ENCODE measurements around the gene SPECC1.

Gene SPECC1

DNA sequence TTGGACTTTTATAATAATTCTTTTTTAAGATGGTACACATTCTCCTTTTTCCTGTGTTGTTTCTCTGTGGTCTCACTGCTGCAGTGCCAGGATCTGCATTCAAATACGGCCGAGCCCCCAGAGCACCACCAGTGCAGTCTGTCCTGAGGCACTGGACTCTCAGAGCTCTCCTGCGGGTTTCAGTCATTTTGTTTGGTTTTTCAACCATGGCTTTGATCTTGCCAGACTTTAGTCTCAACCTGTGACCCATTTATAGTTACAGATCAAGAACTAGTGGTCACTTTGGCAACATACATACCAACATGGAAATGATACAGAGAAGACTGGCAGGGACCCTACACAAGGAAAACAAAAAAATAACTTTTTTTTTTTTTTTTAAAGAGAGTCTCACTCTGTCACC is 280.8 kb downstream of the SPECC1 start:
- H3F3A ChIP-seq (ENCODE audit: insufficient read depth, low read length) = no peaks in the 10 kb centered on the region
- H3K4me1 ChIP-seq (ENCODE audit: insufficient read depth, low read length, severe bottlenecking) = no peaks in the 10 kb centered on the region
- no peak overlapping the region for H2AFZ ChIP-seq (ENCODE audit: low read length)
- TF ChIP-seq, protein P1, sequence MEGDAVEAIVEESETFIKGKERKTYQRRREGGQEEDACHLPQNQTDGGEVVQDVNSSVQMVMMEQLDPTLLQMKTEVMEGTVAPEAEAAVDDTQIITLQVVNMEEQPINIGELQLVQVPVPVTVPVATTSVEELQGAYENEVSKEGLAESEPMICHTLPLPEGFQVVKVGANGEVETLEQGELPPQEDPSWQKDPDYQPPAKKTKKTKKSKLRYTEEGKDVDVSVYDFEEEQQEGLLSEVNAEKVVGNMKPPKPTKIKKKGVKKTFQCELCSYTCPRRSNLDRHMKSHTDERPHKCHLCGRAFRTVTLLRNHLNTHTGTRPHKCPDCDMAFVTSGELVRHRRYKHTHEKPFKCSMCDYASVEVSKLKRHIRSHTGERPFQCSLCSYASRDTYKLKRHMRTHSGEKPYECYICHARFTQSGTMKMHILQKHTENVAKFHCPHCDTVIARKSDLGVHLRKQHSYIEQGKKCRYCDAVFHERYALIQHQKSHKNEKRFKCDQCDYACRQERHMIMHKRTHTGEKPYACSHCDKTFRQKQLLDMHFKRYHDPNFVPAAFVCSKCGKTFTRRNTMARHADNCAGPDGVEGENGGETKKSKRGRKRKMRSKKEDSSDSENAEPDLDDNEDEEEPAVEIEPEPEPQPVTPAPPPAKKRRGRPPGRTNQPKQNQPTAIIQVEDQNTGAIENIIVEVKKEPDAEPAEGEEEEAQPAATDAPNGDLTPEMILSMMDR (IDR thresholded peaks at IDR 0.05; ENCODE audit: low read length) = no peak
- H3K27me3 ChIP-seq (ENCODE audit: insufficient read depth, low read length) = no peaks in the 10 kb centered on the region
- no peaks in the 10 kb centered on the region for H3K79me2 ChIP-seq (ENCODE audit: insufficient read depth, low read length)
- H3K9me3 ChIP-seq (ENCODE audit: low read length) = no peaks in the 10 kb centered on the region
- no peak overlapping the region for H3K27ac ChIP-seq (ENCODE audit: low read depth, low read length, poor library complexity, severe bottlenecking)
- H4K20me1 ChIP-seq (ENCODE audit: insufficient read depth, low read length) = no peaks in the 10 kb centered on the region
- H3K4me3 ChIP-seq (ENCODE audit: low read depth, low read length, poor library complexity, severe bottlenecking) = no peak overlapping the region
- no peak overlapping the region for H3K4me2 ChIP-seq (ENCODE audit: low read length)
- no peak overlapping the region for H3K9ac ChIP-seq (ENCODE audit: low read length)
- no peaks in the 10 kb centered on the region for H3K9me2 ChIP-seq (ENCODE audit: low read depth, low read length)
- no peaks in the 10 kb centered on the region for H3K36me3 ChIP-seq (ENCODE audit: insufficient read depth, low read length)

DNA sequence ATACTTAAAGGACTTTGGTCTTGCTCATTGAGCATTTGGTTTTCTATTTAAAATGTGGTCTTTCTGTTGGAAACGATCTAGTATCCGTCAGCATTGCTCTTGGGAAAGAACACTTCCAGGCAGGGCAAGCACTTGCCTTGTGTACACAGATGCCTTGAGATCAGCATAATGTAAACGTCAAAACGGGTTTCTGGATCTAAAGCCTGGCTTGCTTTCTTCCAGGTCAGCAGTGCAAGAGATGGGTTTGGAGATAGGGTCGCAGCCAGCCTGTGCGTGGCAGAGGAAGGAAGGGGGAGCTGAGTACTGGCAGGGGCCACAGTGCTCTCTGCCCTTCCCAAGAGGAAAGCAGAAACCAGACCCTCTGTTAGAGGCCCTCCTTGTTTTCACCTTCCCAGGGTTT is 282.7 kb downstream of the SPECC1 start:
- Histone ChIP-seq H3K4me2 (ENCODE audit: low read length) (no peak overlapping the region), H3K4me1 (ENCODE audit: insufficient read depth, low read length, severe bottlenecking) (no peaks in the 10 kb centered on the region), H3K79me2 (ENCODE audit: insufficient read depth, low read length) (no peaks in the 10 kb centered on the region), H3F3A (ENCODE audit: insufficient read depth, low read length) (no peaks in the 10 kb centered on the region), H4K20me1 (ENCODE audit: insufficient read depth, low read length) (no peaks in the 10 kb centered on the region), H3K4me3 (ENCODE audit: low read depth, low read length, poor library complexity, severe bottlenecking) (no peak overlapping the region), H2AFZ (ENCODE audit: low read length) (no peak overlapping the region), H3K9me2 (ENCODE audit: low read depth, low read length) (no peaks in the 10 kb centered on the region), H3K27me3 (ENCODE audit: insufficient read depth, low read length) (no peaks in the 10 kb centered on the region), H3K9me3 (ENCODE audit: low read length) (no peaks in the 10 kb centered on the region), H3K36me3 (ENCODE audit: insufficient read depth, low read length) (no peaks in the 10 kb centered on the region), H3K27ac (ENCODE audit: low read depth, low read length, poor library complexity, severe bottlenecking) (no peak overlapping the region), H3K9ac (ENCODE audit: low read length) (no peak overlapping the region)
- no peak for TF ChIP-seq EZH2 (IDR thresholded peaks at IDR 0.05; ENCODE audit: borderline replicate concordance, low read length)
- TF ChIP-seq, protein P1 (IDR thresholded peaks at IDR 0.05; ENCODE audit: low read length) = no peak

DNA sequence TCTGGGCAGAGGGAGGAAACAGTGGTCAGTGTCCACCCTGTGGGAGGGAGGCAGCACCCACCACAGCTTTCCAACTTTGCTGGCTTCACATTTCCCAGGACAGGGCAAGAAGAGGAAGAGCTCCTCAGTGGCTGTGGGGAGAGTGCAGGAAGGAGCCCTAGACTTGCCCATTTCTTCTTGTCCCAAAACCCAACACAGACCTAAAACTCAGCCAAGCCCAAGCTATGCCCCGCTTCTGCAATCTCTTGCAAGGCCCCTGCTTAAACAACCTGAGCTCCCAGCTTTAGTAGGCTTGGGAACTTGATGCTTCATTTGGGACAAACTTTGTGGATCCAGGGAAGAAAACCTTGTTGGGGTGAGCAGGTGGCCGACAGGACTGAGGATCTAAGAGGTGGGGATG is 284.3 kb downstream of the SPECC1 start:
- TF ChIP-seq, protein P1 (IDR thresholded peaks at IDR 0.05; ENCODE audit: low read length) = no peak
- no peak for TF ChIP-seq EZH2 (IDR thresholded peaks at IDR 0.05; ENCODE audit: borderline replicate concordance, low read length)
- H3K27ac ChIP-seq (ENCODE audit: low read depth, low read length, poor library complexity, severe bottlenecking) = no peak overlapping the region
- no peaks in the 10 kb centered on the region for H3K36me3 ChIP-seq (ENCODE audit: insufficient read depth, low read length)
- no peaks in the 10 kb centered on the region for H4K20me1 ChIP-seq (ENCODE audit: insufficient read depth, low read length)
- no peaks in the 10 kb centered on the region for H3F3A ChIP-seq (ENCODE audit: insufficient read depth, low read length)
- H3K79me2 ChIP-seq (ENCODE audit: insufficient read depth, low read length) = no peaks in the 10 kb centered on the region
- H3K27me3 ChIP-seq (ENCODE audit: insufficient read depth, low read length) = no peaks in the 10 kb centered on the region
- no peak overlapping the region for H3K4me3 ChIP-seq (ENCODE audit: low read depth, low read length, poor library complexity, severe bottlenecking)
- H3K4me2 ChIP-seq (ENCODE audit: low read length) = no peak overlapping the region
- no peaks in the 10 kb centered on the region for H3K4me1 ChIP-seq (ENCODE audit: insufficient read depth, low read length, severe bottlenecking)
- no peaks in the 10 kb centered on the region for H3K9me2 ChIP-seq (ENCODE audit: low read depth, low read length)
- H3K9ac ChIP-seq (ENCODE audit: low read length) = no peak overlapping the region
- H3K9me3 ChIP-seq (ENCODE audit: low read length) = no peaks in the 10 kb centered on the region
- H2AFZ ChIP-seq (ENCODE audit: low read length) = no peak overlapping the region

All from OCI-LY1 (cell line).